H1 (cell line): ENCODE data around the gene PELO. TPM values are rescaled to one million over a fixed set of nuclear protein-coding genes. Genes with fewer than 3 reads are reported as not detected.

Experiments
- CTCF ChIA-PET: fragments of 300-600 bp; sonication (Branson Sonifier 250); formaldehyde crosslinking; loops from one replicate; lab custom pipeline; 2021; ENCODE audit not compliant: partially characterized antibody; lab: Charles Lee
- POLR2A ChIA-PET: fragments of 300-600 bp; sonication (Branson Sonifier 250); formaldehyde crosslinking; loops from one replicate; lab custom pipeline; 2021; ENCODE audit warnings: inconsistent platforms; ENCODE audit not compliant: partially characterized antibody; lab: Charles Lee
- DNase-seq, 2 experiments: peaks; one replicate each; pipeline versions ENCODE4 v3.0.0 to v3.0.0-alpha.2; 2010 to 2022; ENCODE audit warnings: low spot score in 2 of 2, low read depth in 1 of 2, mixed read lengths in 1 of 2
- FAIRE-seq: peaks from 2 replicates; lab custom pipeline; 2011; peaks lifted over from hg19 to GRCh38; lab: Jason Lieb, UNC
- H2AFZ ChIP-seq: 2 replicates; pipeline ENCODE4 v1.8.1; 2012; ENCODE audit warnings: low read length, inconsistent platforms
- H2AK5ac ChIP-seq: 2 replicates; pipeline ENCODE4 v1.6.1; 2013; ENCODE audit warnings: low read depth, low read length
- H2BK120ac ChIP-seq: replicated peaks from 2 replicates; pipeline ENCODE3; 2013; ENCODE audit warnings: low read depth, low read length, inconsistent platforms
- H2BK12ac ChIP-seq: 2 replicates; pipeline ENCODE4 v1.6.1; 2013; ENCODE audit warnings: low read depth, low read length
- H2BK15ac ChIP-seq: 2 replicates; pipeline ENCODE4 v1.6.1; 2013; ENCODE audit warnings: low read length
- H2BK20ac ChIP-seq: 2 replicates; pipeline ENCODE4 v1.6.1; 2013; ENCODE audit warnings: low read length
- H2BK5ac ChIP-seq: 2 replicates; pipeline ENCODE4 v1.6.1; 2013; ENCODE audit warnings: low read depth, low read length
- H3K14ac ChIP-seq: 2 replicates; pipeline ENCODE4 v1.6.1; 2013; ENCODE audit warnings: inconsistent platforms; ENCODE audit not compliant: insufficient read length
- H3K18ac ChIP-seq: 2 replicates; pipeline ENCODE4 v1.6.1; 2013; ENCODE audit warnings: low read length; ENCODE audit errors: extremely low read depth
- H3K23ac ChIP-seq: 2 replicates; pipeline ENCODE4 v1.6.1; 2013; ENCODE audit warnings: inconsistent platforms; ENCODE audit not compliant: insufficient read length
- H3K23me2 ChIP-seq: 2 replicates; pipeline ENCODE4 v1.6.1; 2013; ENCODE audit warnings: low read depth, low read length
- H3K27ac ChIP-seq: 2 replicates; pipeline ENCODE4 v1.6.1; 2011; ENCODE audit warnings: low read depth, low read length, inconsistent platforms
- H3K27me3 ChIP-seq, 4 experiments: replicated peaks in 1 of 4; 1 replicate in 1 of 4; 2 replicates in 3 of 4; pipeline versions ENCODE4 v1.6.1 to v1.8.1; 2011 to 2013; ENCODE audit warnings: low read length in 3 of 4, mild to moderate bottlenecking in 3 of 4, inconsistent platforms in 2 of 4, mixed read lengths in 2 of 4, moderate library complexity in 1 of 4; ENCODE audit not compliant: control insufficient read depth in 3 of 4, insufficient read depth in 3 of 4; ENCODE audit errors: extremely low read depth in 1 of 4
- H3K36me3 ChIP-seq, 4 experiments: 2 replicates each; pipeline versions ENCODE4 v1.6.1 to v1.8.1; 2011 to 2013; ENCODE audit warnings: mild to moderate bottlenecking in 4 of 4, low read length in 3 of 4, moderate library complexity in 2 of 4, control low read depth in 1 of 4, inconsistent platforms in 1 of 4; ENCODE audit not compliant: insufficient read depth in 4 of 4, control insufficient read depth in 2 of 4
- H3K4ac ChIP-seq: replicated peaks from 2 replicates; pipeline ENCODE3; 2013; ENCODE audit warnings: low read length, low read depth, mixed read lengths, inconsistent platforms; ENCODE audit not compliant: insufficient read length
- H3K4me1 ChIP-seq, 4 experiments: replicated peaks in 1 of 4; 1 replicate in 1 of 4; 2 replicates in 3 of 4; pipeline versions ENCODE4 v1.6.1 to v1.8.1; 2011 to 2013; ENCODE audit warnings: low read length in 3 of 4, inconsistent platforms in 2 of 4, mixed read lengths in 1 of 4; ENCODE audit not compliant: insufficient read depth in 4 of 4, control insufficient read depth in 3 of 4
- H3K4me2 ChIP-seq, 2 experiments: 2 replicates each; pipeline versions ENCODE4 v1.6.1 to v1.8.1; 2011 to 2013; ENCODE audit warnings: low read depth in 2 of 2, low read length in 2 of 2, control low read depth in 1 of 2, inconsistent platforms in 1 of 2, mild to moderate bottlenecking in 1 of 2; ENCODE audit not compliant: insufficient read depth in 1 of 2
- H3K4me3 ChIP-seq, 4 experiments: fragments of 200-600, 300-600 bp in 1 of 4; sonication (generic), shearing (Covaris generic), sonication (Bioruptor Twin) in 1 of 4; 2 replicates each; pipeline versions ENCODE4 v1.5.1 to v1.8.1; 2011 to 2016; ENCODE audit warnings: low read length in 4 of 4, low read depth in 3 of 4, control low read depth in 2 of 4, inconsistent platforms in 2 of 4, mild to moderate bottlenecking in 2 of 4, mixed read lengths in 1 of 4, moderate library complexity in 1 of 4; ENCODE audit not compliant: insufficient read depth in 2 of 4; ENCODE audit errors: extremely low read depth in 1 of 4
- H3K56ac ChIP-seq: replicated peaks from 2 replicates; pipeline ENCODE3; 2013; ENCODE audit warnings: low read depth, mild to moderate bottlenecking, mixed read lengths, low read length, inconsistent platforms; ENCODE audit not compliant: insufficient read length
- H3K79me1 ChIP-seq: 2 replicates; pipeline ENCODE4 v1.6.1; 2013; ENCODE audit warnings: low read depth, low read length, control low read depth
- H3K79me2 ChIP-seq, 2 experiments: 2 replicates each; pipeline versions ENCODE4 v1.6.1 to v1.8.1; 2012 to 2013; ENCODE audit warnings: low read length in 2 of 2, mild to moderate bottlenecking in 2 of 2, inconsistent platforms in 1 of 2; ENCODE audit not compliant: insufficient read depth in 2 of 2, control insufficient read depth in 1 of 2
- H3K9ac ChIP-seq, 4 experiments: replicated peaks in 1 of 4; 1 replicate in 1 of 4; 2 replicates in 3 of 4; pipeline versions ENCODE4 v1.6.1 to v1.8.1; 2011 to 2013; ENCODE audit warnings: low read depth in 3 of 4, low read length in 3 of 4, control low read depth in 2 of 4, mild to moderate bottlenecking in 2 of 4, moderate library complexity in 2 of 4, inconsistent platforms in 1 of 4; ENCODE audit errors: extremely low read depth in 1 of 4
- H3K9me3 ChIP-seq, 2 experiments: 2 replicates each; pipeline versions ENCODE4 v1.6.1 to v1.8.1; 2012 to 2013; ENCODE audit warnings: mild to moderate bottlenecking in 2 of 2, moderate library complexity in 2 of 2, control low read depth in 1 of 2, inconsistent platforms in 1 of 2, low read depth in 1 of 2, low read length in 1 of 2, mixed read lengths in 1 of 2; ENCODE audit not compliant: insufficient read depth in 2 of 2
- H4K20me1 ChIP-seq, 2 experiments: replicated peaks in 1 of 2; 2 replicates each; pipeline versions ENCODE3 to v1.8.1; 2011 to 2013; ENCODE audit warnings: inconsistent platforms in 2 of 2, low read length in 2 of 2, mild to moderate bottlenecking in 1 of 2; ENCODE audit not compliant: insufficient read depth in 2 of 2, control insufficient read depth in 1 of 2
- H4K5ac ChIP-seq: 2 replicates; pipeline ENCODE4 v1.6.1; 2013; ENCODE audit warnings: low read length, low read depth, mixed read lengths, inconsistent platforms; ENCODE audit not compliant: insufficient read length
- H4K8ac ChIP-seq: 2 replicates; pipeline ENCODE4 v1.8.0; 2013; ENCODE audit warnings: mild to moderate bottlenecking, moderate library complexity, low read length, inconsistent platforms; ENCODE audit not compliant: insufficient read depth; ENCODE audit errors: extremely low read depth
- H4K91ac ChIP-seq: replicated peaks from 2 replicates; pipeline ENCODE3; 2013; ENCODE audit warnings: low read length, mixed read lengths, inconsistent platforms; ENCODE audit not compliant: insufficient read length
- CBX5 ChIP-seq: fragments of 300-800, 300-1000 bp; sonication (generic); IDR thresholded peaks from 2 replicates; pipeline ENCODE4 v1.7.1; 2016; ENCODE audit warnings: antibody characterized with exemption, low read length, low read depth
- HDAC2 ChIP-seq, 2 experiments: fragments of 300-600 bp in 1 of 2; sonication (generic) in 1 of 2; IDR thresholded peaks; 2 replicates each; pipeline ENCODE4 v1.6.1; 2011 to 2012; ENCODE audit warnings: low read depth in 2 of 2, low read length in 2 of 2, mild to moderate bottlenecking in 2 of 2, moderate library complexity in 2 of 2, borderline replicate concordance in 1 of 2, inconsistent platforms in 1 of 2
- KDM4A ChIP-seq: IDR thresholded peaks from one replicate; pipeline ENCODE4 v1.7.1; 2012; ENCODE audit warnings: low read depth, mild to moderate bottlenecking, moderate library complexity, low read length, inconsistent platforms; ENCODE audit not compliant: severe bottlenecking
- RNF2 ChIP-seq: fragments of 200-900, 300-1000 bp; sonication (generic); IDR thresholded peaks from 2 replicates; pipeline ENCODE4 v1.7.1; 2016; ENCODE audit warnings: borderline replicate concordance, low read depth, mild to moderate bottlenecking, antibody characterized with exemption, low read length; ENCODE audit not compliant: poor library complexity, severe bottlenecking; ENCODE audit errors: missing control alignments
- SAP30 ChIP-seq: fragments of 300-600 bp; sonication (generic); IDR thresholded peaks from 2 replicates; pipeline ENCODE4 v1.7.1; 2012; ENCODE audit warnings: low read length, moderate library complexity, mild to moderate bottlenecking, inconsistent platforms; ENCODE audit not compliant: insufficient read depth, insufficient replicate concordance
- WGBS, 2 experiments: shearing (Covaris generic) in 1 of 2; methylation state at CpG; one replicate each; pipeline versions ENCODE4 v1.1.6 to v1.1.7; 2013 to 2015; ENCODE audit warnings: low lambda C conversion rate in 2 of 2, mixed read lengths in 2 of 2, inconsistent platforms in 1 of 2, low coverage in 1 of 2, missing lambda C conversion rate in 1 of 2; ENCODE audit not compliant: insufficient replicate concordance in 2 of 2, insufficient coverage in 1 of 2, insufficient read length in 1 of 2; ENCODE audit errors: extremely low coverage in 1 of 2, missing lambda C conversion rate in 1 of 2; 5-methylcytosine and 5-hydroxymethylcytosine counted together
- polyA plus RNA-seq, 7 experiments: library from polyadenylated mRNA; depleted of rRNA in 3 of 7; stranded (reverse) in 5 of 7; unstranded in 2 of 7; fragments of >200 nt in 5 of 7; fragments of 200-250 nt in 2 of 7; gene quantifications; 1 replicate in 5 of 7; 2 replicates in 1 of 7; 4 replicates in 1 of 7; pipeline versions ENCODE4 v1.2.1 to v1.2.3, GENCODE V29; 2011 to 2013; ENCODE audit warnings: missing spikeins in 2 of 7, mixed read lengths in 2 of 7
- total RNA-seq: library from RNA; stranded (reverse); fragmentation: NEBNext Ultra II Directional; extraction: Animal tissue kit (Norgen Biotek cat#: 25700); gene quantifications from 2 replicates; pipeline ENCODE4 v1.2.1, GENCODE V29; 2021

The PELO gene
- total and polyA plus RNA-seq, 2 of the 8 experiments (the other 6 are each of a cell fraction or from before 2014, with no cell fraction given), result 10.8 to 18.5 TPM

- no peak overlapping the region for H3K27ac ChIP-seq
Observed at GRCh38 chr5:52758014-52758413, 29.7 kb upstream of the PELO start.

More at GRCh38 chr5:52758014-52758413, 29.7 kb upstream of the PELO start:
- Histone ChIP-seq H2BK20ac (no peak overlapping the region), H2BK5ac (no peak overlapping the region), H3K4me3 (no peak overlapping the region), H3K4ac (no peak overlapping the region), H3K18ac (no peak overlapping the region), H4K20me1 (no peaks in the 10 kb centered on the region), H3K56ac (no peak overlapping the region), H3K79me1 (no peaks in the 10 kb centered on the region), H3K23me2 (peaks cover 2% of the 10 kb centered on the region; the same call in 1 of the 2 replicates), H3K9ac (no peak overlapping the region), H2AFZ (no peak overlapping the region), H2AK5ac (no peak overlapping the region), H4K5ac (no peak overlapping the region), H3K79me2 (no peaks in the 10 kb centered on the region), H3K36me3 (no peaks in the 10 kb centered on the region), H3K27me3 (no peaks in the 10 kb centered on the region), H4K91ac (no peak overlapping the region), H3K9me3 (no peaks in the 10 kb centered on the region), H3K23ac (no peak overlapping the region), H4K8ac (no peak overlapping the region), H3K14ac (no peak overlapping the region), H2BK15ac (no peak overlapping the region), H2BK120ac (no peak overlapping the region), H3K4me2 (no peak overlapping the region)
- DNase-seq, result no peak
- CTCF ChIA-PET, result interaction anchor here (0.6 to 1.2 kb wide), 4 partner anchors 19 to 65 kb away, joined by 3 to 6 read pairs (median 3); no protein-coding TSS in a partner anchor
- POLR2A ChIA-PET, result no interaction called here
- 98% methylated on average over 5 of the region's 5 CpGs; no CpG with 5 or more reads in 1 of the 2 experiments for WGBS, 2 experiments
- FAIRE-seq, result no peak
- TF ChIP-seq CBX5 (no peak), RNF2 (no peak), SAP30 (no peak), HDAC2 (IDR thresholded peaks at IDR 0.05; ENCODE audit: borderline replicate concordance in 1 of 2, low read depth in 2 of 2, low read length in 2 of 2) (no peak), KDM4A (no peak)
- TF ChIP-seq, all 59 proteins: peak for 0
- Histone ChIP-seq H2BK12ac (no peak overlapping the region), H3K4me1 (no peaks in the 10 kb centered on the region)
